Epithelial cell of esophagus (primary cell): Measurements from ENCODE around the gene AGT.

Experiments
- DNase-seq: peaks from one replicate; pipeline ENCODE4 v3.0.0; 2010; ENCODE audit warnings: low read depth
- H3K4me3 ChIP-seq: 2 replicates; pipeline ENCODE4 v1.5.1; 2011; ENCODE audit warnings: mild to moderate bottlenecking, low read length, control low read depth
- CTCF ChIP-seq: IDR thresholded peaks from 2 replicates; pipeline ENCODE4 v1.5.1; 2011; ENCODE audit warnings: low read depth, mild to moderate bottlenecking, low read length, control low read depth, inconsistent platforms; ENCODE audit not compliant: insufficient read depth; ENCODE audit errors: missing control alignments

The AGT gene

GRCh38 chr1:230713915-230714764 lies at the start of gene AGT:
Gene AGT, minus strand, starts transcription at chr1:230714122. Its CDS starts 3,299 bp downstream, at chr1:230710823.
- no peak for DNase-seq
- no peak within 1 kb of the TSS for H3K4me3 ChIP-seq
- TF ChIP-seq CTCF, result no peak

GRCh38 chr1:230761443-230762167 lies 47.7 kb upstream of the AGT start:
- TF ChIP-seq CTCF, result no peak
- DNase-seq, result no peak

GRCh38 chr1:230760360-230760827 lies 46.5 kb upstream of the AGT start:
- no peak overlapping the region for H3K4me3 ChIP-seq
- no peak for DNase-seq
- no peak for TF ChIP-seq CTCF

More at GRCh38 chr1:230761443-230762167, 47.7 kb upstream of the AGT start:
- H3K4me3 ChIP-seq, result no peak overlapping the region

- no peak overlapping the region for H3K4me3 ChIP-seq
- no peak for TF ChIP-seq CTCF
- no peak for DNase-seq
Measured at GRCh38 chr1:230759369-230760065, 45.6 kb upstream of the AGT start.

GRCh38 chr1:230758709-230759368 lies 44.9 kb upstream of the AGT start:
- TF ChIP-seq CTCF, result no peak
- no peak for DNase-seq

More at GRCh38 chr1:230758709-230759368, 44.9 kb upstream of the AGT start:
- H3K4me3 ChIP-seq, result no peak overlapping the region
